ENCODE data around the gene KRT14. TPM values are rescaled to one million over a fixed set of nuclear protein-coding genes. Genes with fewer than 3 reads are reported as not detected.

Gene KRT14
- total RNA-seq, 1 experiment from 2014 or later, result not detected

- no peak overlapping the region for H3K18ac ChIP-seq (ENCODE audit: insufficient read length, low read depth, low read length)
- no peak overlapping the region for H3K14ac ChIP-seq (ENCODE audit: insufficient read depth, low read length)
- H3K79me1 ChIP-seq (ENCODE audit: insufficient read depth, low read depth, low read length, poor library complexity, severe bottlenecking), result no peaks in the 10 kb centered on the region
- no peak overlapping the region for H2BK12ac ChIP-seq (ENCODE audit: insufficient read length, low read depth, low read length)
- no peak overlapping the region for H4K91ac ChIP-seq (ENCODE audit: insufficient read length, low read depth, low read length)
- H4K8ac ChIP-seq (replicated peaks; ENCODE audit: insufficient read length, low read depth, low read length), result no peak overlapping the region
- H3K79me2 ChIP-seq (ENCODE audit: insufficient read depth, low read length), result no peaks in the 10 kb centered on the region
- H3K9ac ChIP-seq (ENCODE audit: extremely low read depth, insufficient read length, low read length), result no peak overlapping the region
- no peak overlapping the region for H3K23ac ChIP-seq (ENCODE audit: insufficient read length, low read depth, low read length)
- H3K56ac ChIP-seq (ENCODE audit: insufficient read length, low read depth, low read length), result no peak overlapping the region
- H3K4me2 ChIP-seq (ENCODE audit: insufficient read depth, insufficient read length, low read length), result no peak overlapping the region
- H3T11ph ChIP-seq (ENCODE audit: low read length), result no peak overlapping the region
- no peak for TF ChIP-seq CTCF (conservative IDR thresholded peaks at IDR 0.05)
- no peak overlapping the region for H3K4me3 Mint-ChIP-seq
- H2BK20ac ChIP-seq (ENCODE audit: low read depth, low read length, poor library complexity, severe bottlenecking), result no peak overlapping the region
- no peaks in the 10 kb centered on the region for H3K27me3 ChIP-seq (ENCODE audit: insufficient read depth, low read length)
- no peak overlapping the region for H3K27ac ChIP-seq (ENCODE audit: insufficient read length, low read depth, low read length)
- H3K4me1 ChIP-seq (ENCODE audit: insufficient read depth, low read length), result no peaks in the 10 kb centered on the region; the same call in 1 of the 2 replicates
- no peak overlapping the region for H2BK15ac ChIP-seq (ENCODE audit: low read depth, low read length)
- WGBS (ENCODE audit: extremely low coverage, insufficient read length, low lambda C conversion rate), result no CpG with 5 or more reads among the region's 15 CpGs
- H4K5ac ChIP-seq (ENCODE audit: insufficient read length, low read depth, low read length), result no peak overlapping the region
- no peak overlapping the region for H3K4ac ChIP-seq (ENCODE audit: low read depth, low read length)
- no peaks in the 10 kb centered on the region for H3K23me2 ChIP-seq (ENCODE audit: insufficient read length, low read depth, low read length, poor library complexity, severe bottlenecking)
- H2BK5ac ChIP-seq (ENCODE audit: insufficient read length, low read length), result no peak overlapping the region
- no peaks in the 10 kb centered on the region for H3K36me3 Mint-ChIP-seq (ENCODE audit: insufficient read depth in 1 of 3, low read depth in 3 of 3)
- H3K9me3 Mint-ChIP-seq, result no peaks in the 10 kb centered on the region
- H3K4me1 Mint-ChIP-seq, result peaks cover 27 to 31% of the 10 kb centered on the region in 2 experiments
- no peak overlapping the region for H3K27ac Mint-ChIP-seq
- H2BK120ac ChIP-seq (ENCODE audit: low read depth, low read length, poor library complexity, severe bottlenecking), result no peak overlapping the region
- H3K9me3 ChIP-seq (ENCODE audit: control insufficient read depth, low read depth, low read length), result no peaks in the 10 kb centered on the region
- no peak overlapping the region for H2AK5ac ChIP-seq (ENCODE audit: insufficient read length, low read length)
- no peaks in the 10 kb centered on the region for H4K20me1 ChIP-seq (ENCODE audit: control insufficient read depth, insufficient read depth, insufficient read length)
- DNase-seq, result no peak
- H2AFZ ChIP-seq (ENCODE audit: low read length), result no peak overlapping the region
- H3K27me3 Mint-ChIP-seq (ENCODE audit: low read depth), result no peaks in the 10 kb centered on the region
Measured at GRCh38 chr17:41631898-41632285, 45.2 kb upstream of the KRT14 start.

Measured in H9 (cell line).